HG02938 (cell line): ENCODE data around the gene CA10.

Source experiments
- ATAC-seq: cut with Tn5 transposase; IDR thresholded peaks from one replicate; pipeline ENCODE4 v1.9.1; 2021; ENCODE audit warnings: mild to moderate bottlenecking, moderate library complexity; ENCODE audit not compliant: unreplicated experiment

CA10 gene

DNA sequence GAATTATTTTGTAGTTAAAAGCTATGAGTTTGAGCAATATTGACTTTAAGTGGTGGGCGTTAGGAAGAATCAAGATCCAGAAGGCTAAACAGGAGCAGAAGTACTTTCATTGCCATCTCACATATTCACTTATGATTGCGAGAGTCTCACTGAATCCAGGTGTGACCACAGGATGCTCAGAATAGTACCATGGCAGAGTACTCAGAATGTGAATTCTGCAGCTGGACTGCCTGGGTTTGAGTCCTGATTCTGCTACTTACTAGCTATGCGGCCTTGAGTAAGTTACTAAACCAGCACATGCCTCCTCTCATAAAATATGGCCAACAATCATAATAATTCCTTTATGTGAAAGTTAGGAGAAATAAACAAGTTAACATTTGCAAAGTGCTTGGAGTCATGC lies 109.5 kb downstream of the CA10 start:
- ATAC-seq = no peak

DNA sequence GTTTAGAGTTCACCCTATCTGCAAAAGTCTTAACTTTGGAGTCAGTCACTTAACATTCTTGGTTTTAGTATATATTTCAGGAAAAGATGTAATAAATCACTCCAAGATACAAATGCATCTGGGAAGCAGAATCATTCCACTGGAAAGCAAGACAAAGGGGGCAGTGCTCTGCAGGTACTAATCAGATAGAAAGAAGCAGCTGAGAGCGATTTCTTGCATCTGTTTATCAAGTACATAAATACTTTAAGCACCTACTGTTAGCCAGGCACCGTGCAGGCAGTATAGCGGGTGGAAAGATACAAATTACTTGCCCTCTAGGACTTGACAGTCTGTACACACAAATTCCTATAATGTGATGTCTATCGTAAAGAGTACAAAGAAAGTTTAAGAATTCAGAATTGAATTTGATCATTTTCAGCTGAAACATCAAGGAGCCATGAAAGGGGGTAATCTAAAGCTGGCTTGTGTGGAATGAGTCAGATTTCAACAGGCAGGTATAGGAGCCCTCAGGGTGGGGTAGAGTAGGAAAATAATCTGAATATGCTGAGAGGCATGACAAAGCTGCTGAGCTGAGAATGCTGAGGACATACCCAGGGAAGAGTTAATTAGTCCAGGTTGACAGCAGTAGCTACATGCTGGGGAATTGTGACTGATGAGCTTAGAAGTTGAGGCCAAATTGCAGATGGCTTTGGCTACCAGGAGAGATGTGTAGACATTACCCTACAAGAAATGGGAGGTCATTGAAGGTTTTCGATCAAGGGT lies 110.2 kb downstream of the CA10 start:
- no peak for ATAC-seq

DNA sequence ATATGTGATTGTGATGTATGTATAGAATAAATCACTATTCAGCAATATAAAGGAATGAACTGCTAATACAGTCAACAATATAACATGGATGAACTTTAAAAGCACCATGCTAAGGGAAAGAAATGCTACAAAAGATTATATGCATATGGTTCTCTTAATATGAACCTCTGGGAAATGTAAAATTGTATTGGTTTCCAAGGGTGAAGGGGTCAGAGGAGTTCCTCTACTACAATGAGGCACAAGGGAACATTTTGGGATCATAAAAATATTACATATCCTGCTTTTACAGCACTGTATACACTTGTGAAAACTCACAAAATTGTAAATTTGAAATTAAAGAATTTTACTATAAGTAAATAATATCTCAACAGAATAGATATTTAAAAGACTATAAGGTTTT lies 111.4 kb downstream of the CA10 start:
- ATAC-seq = no peak

DNA sequence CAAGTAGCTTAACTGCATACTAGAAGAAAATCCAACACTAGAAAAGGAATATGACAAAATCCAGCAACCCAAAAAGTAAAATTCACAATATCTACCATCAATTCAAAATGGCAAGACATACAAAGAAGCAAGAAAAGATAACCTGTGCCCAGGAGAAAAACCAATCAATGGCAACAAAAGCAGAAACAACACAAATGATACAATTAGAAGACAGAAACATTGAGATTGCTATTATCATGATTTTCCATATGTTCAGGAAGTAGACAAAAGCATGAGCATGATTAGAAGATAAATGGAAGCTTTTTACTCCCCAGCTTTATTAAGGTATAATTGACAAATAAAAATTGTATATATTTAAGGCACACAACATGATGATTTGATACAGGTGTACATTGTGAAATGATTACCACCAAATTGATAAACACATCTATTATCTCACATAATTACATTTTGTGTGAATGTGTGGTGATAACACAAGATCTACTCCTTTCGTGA lies 117.3 kb downstream of the CA10 start:
- ATAC-seq = no peak

DNA sequence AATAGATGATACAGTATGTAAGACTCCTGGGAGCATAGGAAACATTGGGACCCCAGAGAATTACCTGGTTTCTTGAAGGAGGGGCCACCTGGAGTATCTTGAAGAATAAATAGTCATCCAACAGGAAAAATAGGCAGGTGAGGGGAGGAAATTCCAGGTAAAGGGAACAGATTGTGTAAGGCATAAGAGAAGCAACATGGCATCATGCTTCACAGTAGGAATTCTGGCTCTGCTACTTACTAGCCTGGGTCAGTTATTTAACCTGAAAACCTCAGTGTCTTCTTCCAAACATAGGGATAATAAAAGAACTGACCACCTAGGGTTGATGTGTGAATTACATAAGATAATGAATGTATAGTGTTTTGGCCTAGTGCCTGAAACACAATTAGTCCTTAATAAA lies 122.1 kb downstream of the CA10 start:
- no peak for ATAC-seq

DNA sequence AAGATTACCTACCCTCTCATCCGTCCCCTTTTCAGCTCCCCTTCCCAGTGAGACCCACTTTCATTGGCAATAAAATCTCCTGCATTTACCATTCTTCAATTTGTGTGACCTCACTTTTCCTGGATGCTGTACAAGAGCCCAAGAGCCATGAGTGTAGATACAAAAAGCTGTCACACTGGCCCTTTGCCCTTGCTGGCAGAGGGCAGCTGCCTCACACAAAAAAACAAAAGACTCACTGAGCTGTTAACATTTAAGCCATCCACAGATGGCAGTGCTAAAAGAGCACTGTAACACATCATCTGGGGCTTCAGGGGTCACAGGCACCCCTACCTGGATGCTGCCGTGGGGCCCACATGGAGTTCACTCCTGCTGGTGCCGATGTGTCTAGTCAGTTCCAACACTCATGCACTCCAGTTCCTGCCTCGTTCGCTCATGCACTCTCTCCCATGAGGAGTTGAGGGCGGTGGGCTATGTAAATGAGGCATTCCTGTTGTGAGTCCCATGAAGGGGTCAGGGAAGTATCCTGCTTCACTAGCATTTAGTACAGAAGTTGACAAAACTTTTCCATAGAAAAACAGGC lies 123.1 kb downstream of the CA10 start:
- ATAC-seq = no peak

DNA sequence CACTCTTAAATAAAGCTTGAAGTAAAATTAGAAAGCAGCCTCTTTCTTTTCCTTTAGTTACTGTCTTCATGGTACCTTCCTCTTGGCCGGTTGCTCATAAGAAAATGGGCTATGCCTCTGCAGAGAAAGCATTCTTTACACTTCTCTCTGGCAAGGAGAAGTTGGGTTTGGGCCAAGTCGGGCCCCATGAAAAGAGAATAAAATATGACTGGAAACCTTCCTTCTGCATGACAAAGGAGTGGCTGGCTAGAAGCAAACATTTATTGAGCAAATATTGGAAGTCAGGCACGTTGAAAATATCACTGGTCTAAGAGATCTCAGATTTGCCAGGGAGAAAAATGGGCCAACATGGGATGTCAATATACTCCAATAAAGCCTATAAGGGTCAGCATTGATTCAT lies 126.1 kb downstream of the CA10 start:
- ATAC-seq = no peak

DNA sequence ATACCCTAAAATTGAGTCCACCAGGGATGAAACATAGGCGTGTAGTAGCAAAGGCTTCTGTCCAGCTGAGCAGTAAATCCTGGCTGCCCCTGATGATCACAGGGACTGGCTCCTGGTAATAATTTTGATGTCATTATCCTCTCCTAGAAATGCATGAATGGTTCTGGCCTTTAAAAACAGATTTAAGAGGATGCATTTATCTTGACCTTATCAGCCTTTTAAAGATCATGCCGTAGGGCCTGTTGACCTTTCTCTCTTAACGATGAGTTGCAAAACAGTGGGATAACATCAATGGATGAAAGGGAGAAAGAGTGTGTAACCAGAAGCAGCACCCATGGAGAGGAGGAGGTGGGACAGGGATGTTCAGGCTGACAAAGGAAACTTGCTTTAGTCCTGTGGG lies 128.5 kb downstream of the CA10 start:
- ATAC-seq = no peak

DNA sequence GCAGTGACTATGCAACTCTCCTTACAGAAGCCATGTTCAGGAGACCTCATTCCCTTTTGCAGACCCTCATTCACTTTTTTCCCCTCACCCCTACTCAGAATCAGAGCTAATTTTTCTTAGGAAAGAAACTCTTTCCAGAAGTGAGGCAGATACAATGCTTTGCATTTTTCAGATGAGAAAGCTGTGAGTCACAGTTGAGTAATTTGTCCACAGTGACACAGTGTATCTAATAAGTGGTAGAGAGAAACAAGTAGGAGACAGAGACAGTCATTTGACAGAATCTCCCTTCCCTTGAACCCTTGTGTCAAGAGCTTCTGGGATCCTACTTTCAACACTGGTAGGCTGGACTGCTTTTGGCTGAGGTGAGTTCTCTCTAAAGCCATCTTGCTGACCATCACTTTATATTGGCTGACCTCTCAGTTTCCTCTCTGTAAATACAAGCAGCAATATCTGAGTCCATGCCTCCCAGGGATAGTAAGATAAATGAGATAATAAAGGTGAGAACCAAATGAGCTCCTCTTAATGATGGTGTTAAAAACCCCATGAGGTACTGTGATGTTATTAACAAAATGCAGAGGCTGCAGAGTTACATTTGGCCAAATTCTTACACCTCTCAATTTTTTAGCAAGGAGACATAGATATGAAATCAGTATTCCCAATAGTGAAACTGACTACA lies 130.8 kb downstream of the CA10 start:
- ATAC-seq = no peak

DNA sequence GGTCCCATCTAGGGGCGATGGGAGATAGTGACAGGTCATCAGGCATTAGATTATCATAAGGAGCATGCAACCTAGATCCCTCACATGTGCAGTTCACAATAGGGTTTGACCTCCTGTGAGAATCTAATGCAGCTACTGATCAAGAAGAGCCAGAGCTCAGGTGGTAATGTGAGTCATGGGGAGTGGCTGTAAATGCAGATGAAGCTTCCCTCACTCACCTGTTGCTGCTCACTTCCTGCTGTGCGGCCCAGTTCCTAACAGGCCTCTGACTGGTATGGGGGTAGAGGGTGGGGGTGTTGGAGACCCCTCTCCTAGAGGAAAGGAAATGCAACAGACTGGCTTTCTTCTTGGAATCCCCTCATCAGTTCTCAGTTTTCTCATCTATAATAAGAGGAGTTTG lies 131.4 kb downstream of the CA10 start:
- ATAC-seq = no peak

DNA sequence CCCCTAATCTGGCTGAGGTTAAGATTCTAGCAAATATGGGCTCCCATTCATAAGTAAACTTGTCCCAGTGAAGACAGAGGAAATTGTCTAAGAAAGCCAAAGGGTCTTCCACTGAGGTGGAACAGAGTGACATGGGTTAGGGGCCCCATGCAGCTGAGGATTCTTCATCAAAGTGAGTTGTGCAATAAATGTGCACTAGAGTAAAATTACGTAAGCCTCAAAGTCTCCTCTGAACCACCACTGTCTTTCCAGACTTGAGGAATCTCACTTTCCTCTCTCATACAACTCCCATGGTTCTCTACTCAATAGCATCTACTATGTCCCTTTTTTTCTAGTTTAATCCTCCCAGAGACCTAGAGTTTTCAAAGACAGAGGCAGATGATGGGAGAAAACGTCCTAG lies 132.4 kb downstream of the CA10 start:
- no peak for ATAC-seq

DNA sequence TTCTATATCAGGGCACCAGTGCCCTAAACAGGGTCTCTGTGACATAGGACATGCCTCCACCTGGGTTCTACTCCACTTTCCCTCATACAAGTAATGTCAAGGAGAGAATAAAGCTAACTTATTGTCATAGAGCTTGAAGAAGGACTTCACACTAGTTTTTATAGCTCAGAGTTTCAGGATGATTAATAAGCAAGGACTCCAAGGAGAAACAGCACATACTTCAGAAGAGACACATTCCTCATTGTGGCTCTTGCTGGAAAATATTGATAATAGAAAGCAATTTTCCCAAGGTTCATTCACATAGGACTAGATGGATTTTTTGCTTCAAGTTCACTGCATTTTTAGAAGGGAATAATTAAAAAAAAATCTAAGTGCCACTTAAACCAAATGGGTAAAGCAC lies 133.3 kb downstream of the CA10 start:
- ATAC-seq = no peak

DNA sequence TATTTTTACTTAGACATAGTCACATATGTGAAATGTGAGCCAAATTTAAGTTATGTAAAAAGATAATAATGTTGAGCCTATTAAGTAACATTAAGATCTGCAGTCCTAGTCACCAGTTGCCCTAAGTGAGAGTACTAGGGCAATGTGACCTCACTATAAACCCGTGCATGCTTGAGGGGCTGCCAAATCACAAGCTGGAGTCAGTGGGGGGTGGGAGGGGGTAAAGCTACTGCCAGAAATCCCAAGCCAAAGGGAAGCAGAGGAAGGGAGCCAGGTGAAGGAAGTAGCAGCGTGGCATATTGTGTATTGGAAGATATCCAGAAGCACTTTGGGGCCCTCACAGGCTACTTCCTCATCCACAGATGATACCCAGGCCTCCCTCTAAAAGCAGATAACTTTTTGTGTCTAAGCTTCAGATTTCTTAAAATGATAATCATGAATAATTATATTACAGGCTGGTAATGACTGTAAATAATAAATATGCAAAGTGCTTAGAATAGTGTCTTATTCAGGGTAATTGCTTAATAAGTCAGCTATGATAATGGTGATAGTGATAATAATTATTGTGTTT lies 134.1 kb downstream of the CA10 start:
- no peak for ATAC-seq

DNA sequence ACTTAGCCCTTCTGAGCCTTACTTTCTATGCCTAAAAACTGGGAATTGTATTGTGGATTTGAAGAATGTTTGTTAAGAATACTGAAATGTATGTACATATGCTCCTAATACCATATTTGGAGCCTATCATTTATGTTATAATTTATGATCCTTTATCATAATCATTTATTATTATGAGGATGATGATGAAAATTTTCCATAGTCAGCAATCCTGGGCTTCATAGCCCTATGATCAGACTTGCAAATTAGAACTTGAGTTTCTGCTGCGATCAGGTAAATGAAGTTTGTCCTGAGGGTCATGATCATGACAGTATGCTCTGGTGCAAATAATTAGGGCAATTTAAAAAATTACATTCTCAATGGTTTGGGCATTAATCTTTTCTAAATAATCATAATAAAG lies 147.4 kb downstream of the CA10 start:
- no peak for ATAC-seq

DNA sequence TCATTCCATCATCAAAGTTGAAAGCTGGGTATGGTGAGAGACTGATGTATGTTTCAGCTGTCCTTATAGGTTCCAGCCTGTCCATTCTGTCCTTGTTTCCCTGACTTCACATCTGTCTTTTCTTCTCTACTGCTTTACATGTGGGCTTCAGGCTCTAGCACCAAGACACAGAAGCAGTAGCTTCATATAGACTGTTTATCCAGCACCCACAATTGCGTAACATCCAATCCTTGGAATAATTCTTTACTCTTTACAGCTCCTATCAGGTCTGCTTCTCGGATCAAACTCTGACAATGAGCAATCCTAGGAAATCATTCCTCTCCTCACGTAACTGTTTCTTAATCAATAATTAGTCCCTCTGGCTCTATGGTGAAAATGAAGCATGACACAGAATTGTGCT lies 158.9 kb downstream of the CA10 start:
- no peak for ATAC-seq

DNA sequence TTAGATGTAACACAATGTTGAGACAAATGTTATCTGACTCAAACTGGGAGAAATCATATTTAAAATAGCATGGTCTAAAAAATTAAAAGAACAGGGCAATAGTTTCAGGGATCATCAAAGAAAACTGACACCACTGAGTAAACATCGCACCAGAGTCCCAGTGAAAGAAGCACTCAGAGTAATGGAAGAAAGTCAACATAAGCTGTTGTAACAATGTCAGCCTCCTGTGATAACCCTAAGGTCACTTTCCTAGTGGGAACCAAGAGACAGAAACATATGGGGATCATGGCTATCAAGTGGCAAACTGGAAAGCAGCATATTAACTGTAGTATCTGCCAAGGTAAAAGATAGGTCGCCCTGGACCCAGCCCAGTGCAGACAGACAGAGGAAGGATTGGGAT lies 160.8 kb downstream of the CA10 start:
- no peak for ATAC-seq

DNA sequence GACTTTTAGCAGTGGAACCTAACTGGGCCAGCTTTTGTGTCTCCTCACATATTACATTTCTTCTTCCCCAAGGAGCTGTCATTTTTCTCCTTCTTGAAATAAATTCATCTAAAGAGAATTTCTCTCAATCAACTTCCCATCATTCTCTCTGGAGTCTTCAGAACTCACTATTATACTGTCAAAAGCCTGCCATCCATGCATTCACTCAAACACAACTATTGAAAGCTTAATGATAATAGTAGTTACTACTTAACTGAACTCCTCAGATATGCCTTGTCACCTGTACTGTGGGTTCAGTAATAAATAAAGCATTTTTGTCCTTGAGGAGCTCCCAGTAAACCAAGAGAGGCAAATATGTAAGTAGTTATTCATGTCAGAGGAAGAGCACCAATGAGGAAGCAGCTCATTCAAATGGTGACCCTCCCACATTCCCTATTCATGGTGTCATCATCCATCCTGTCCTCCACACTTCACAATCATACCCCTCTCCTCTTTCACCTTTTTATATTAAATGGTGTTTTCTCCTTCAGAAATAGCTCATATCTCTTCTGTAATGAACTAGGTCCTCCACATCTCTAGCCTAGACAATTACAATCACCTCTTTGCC lies 162.6 kb downstream of the CA10 start:
- ATAC-seq = no peak

DNA sequence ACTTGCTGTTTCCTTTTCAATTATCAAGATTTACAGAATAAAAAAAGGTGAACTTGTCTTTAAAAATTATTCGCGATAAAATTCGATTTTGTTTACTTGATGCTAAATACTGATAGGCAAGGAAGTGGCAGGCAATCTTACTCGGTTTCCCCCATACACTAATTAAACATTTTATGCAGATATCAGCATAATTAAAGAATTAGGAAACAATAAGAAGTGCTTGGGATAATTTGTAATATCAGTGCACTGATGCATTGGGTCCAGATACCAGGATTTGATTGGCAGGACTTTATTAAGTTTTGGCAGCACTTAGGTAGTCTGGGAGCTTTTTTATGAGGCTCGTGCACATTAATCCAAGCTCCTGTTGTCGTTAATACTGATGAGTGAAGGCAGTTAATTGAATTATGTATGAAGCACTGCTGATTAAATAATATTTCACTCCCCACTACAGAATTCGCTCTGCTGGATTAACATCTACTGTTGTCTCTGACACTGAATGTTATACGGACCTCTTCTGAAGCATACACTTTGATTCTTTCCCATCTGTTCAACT lies 165.6 kb downstream of the CA10 start:
- no peak for ATAC-seq

DNA sequence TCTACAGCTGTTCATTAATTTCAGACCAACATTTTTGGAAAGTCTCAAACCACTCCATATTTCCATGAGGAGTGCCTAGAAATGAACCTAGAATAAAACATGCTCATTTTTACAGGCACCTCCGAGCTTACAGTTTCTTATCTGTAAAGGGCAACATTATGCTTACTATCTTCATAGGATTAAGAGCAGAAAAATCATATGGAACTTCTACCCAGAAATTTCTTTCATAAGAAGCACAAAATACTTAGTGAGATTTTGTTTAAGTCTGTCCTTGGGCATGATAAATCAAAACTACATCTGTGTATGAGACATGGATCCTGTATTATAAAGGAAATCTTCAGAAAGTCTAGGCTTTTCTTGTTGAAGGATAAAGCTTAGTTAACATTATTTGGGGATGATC lies 187.4 kb downstream of the CA10 start:
- no peak for ATAC-seq

DNA sequence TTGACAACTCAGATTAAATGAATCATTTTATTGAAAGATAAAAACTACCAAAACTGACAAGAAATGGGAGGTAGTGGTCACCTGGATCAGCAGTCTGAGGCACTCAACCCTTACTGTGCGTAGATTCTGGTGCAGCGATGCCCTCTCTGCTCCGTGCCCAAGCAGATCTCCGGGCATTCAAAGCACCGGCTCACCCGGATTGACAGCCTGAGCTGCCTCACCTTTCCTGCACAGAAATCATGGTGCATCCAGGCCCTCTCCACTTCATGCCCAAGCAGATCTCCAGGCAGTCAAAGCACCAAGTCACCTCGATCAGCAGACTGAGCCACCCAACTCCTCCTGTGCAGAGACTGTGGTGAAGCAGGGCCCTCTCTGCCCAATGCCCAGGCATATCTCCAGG lies 196.8 kb downstream of the CA10 start:
- ATAC-seq = no peak

DNA sequence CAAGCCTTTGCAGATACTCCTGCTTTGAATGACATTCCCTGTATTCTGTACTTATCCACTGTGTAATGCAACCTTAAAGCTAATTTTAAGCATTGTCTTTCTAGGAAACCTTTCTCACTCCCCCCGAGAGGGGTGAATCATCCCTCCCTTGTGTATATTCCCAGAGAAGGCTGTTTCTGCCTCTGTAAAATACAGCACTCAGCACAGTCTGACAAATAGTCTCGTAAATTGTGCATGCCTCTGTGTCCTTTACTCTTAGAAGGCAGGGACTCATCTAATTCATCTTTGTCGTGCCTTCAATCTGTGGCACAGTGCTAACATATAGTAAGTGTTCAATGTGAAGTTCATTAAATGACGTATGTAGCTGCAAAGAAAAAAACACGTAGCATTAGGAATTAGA lies 200.7 kb downstream of the CA10 start:
- no peak for ATAC-seq
